Keratinocyte (primary cell): ENCODE measurements around the gene SETDB1. TPM values are rescaled to one million over a fixed set of nuclear protein-coding genes. Genes with fewer than 3 reads are reported as not detected.

Source experiments
- DNase-seq: peaks from one replicate; pipeline ENCODE4 v3.0.0-alpha.2; 2011; ENCODE audit warnings: low read depth, missing footprints, low spot score
- FAIRE-seq: peaks from 2 replicates; lab custom pipeline; 2011; peaks lifted over from hg19 to GRCh38; lab: Jason Lieb, UNC
- H2AFZ ChIP-seq: 2 replicates; pipeline ENCODE4 v1.6.0; 2012; ENCODE audit warnings: low read length, control low read depth, inconsistent platforms; ENCODE audit not compliant: control insufficient read depth
- H3K27ac ChIP-seq: 2 replicates; pipeline ENCODE4 v1.5.1; 2011; ENCODE audit warnings: low read length; ENCODE audit not compliant: control insufficient read depth, insufficient read depth
- H3K27me3 ChIP-seq: 3 replicates; pipeline ENCODE4 v1.6.0; 2011; ENCODE audit warnings: low read length; ENCODE audit not compliant: control insufficient read depth, insufficient read depth; ENCODE audit errors: extremely low read depth
- H3K36me3 ChIP-seq, 2 experiments: 2 replicates in 1 of 2; 3 replicates in 1 of 2; pipeline ENCODE4 v1.5.1; 2011; ENCODE audit warnings: low read length in 2 of 2, mild to moderate bottlenecking in 1 of 2; ENCODE audit not compliant: control insufficient read depth in 2 of 2, insufficient read depth in 2 of 2; ENCODE audit errors: extremely low read depth in 1 of 2
- H3K4me1 ChIP-seq: 3 replicates; pipeline ENCODE4 v1.5.1; 2011; ENCODE audit warnings: low read length; ENCODE audit not compliant: control insufficient read depth, insufficient read depth; ENCODE audit errors: extremely low read depth
- H3K4me2 ChIP-seq: 3 replicates; pipeline ENCODE4 v1.6.0; 2011; ENCODE audit warnings: low read depth, low read length; ENCODE audit not compliant: control insufficient read depth, insufficient read depth; ENCODE audit errors: extremely low read depth
- H3K4me3 ChIP-seq, 3 experiments: fragments of 200-600 bp in 1 of 3; sonication (generic) in 1 of 3; 2 replicates in 2 of 3; 3 replicates in 1 of 3; pipeline ENCODE4 v1.5.1; 2011 to 2016; ENCODE audit warnings: low read length in 3 of 3, mild to moderate bottlenecking in 3 of 3, control low read depth in 2 of 3, inconsistent platforms in 1 of 3, low read depth in 1 of 3, mixed read lengths in 1 of 3, mixed run types in 1 of 3, moderate library complexity in 1 of 3; ENCODE audit not compliant: control insufficient read depth in 2 of 3, insufficient read depth in 2 of 3; ENCODE audit errors: extremely low read depth in 1 of 3
- H3K79me2 ChIP-seq: 2 replicates; pipeline ENCODE4 v1.6.0; 2012; ENCODE audit warnings: low read length; ENCODE audit not compliant: control insufficient read depth, insufficient read depth
- H3K9ac ChIP-seq: 3 replicates; pipeline ENCODE4 v1.6.0; 2011; ENCODE audit warnings: low read length; ENCODE audit not compliant: control insufficient read depth, insufficient read depth; ENCODE audit errors: extremely low read depth
- H3K9me1 ChIP-seq: 3 replicates; pipeline ENCODE4 v1.6.0; 2011; ENCODE audit warnings: low read length; ENCODE audit not compliant: control insufficient read depth, insufficient read depth; ENCODE audit errors: extremely low read depth
- H3K9me3 ChIP-seq: 2 replicates; pipeline ENCODE4 v1.5.1; 2012; ENCODE audit warnings: low read depth, low read length; ENCODE audit not compliant: control insufficient read depth
- H4K20me1 ChIP-seq: 3 replicates; pipeline ENCODE4 v1.6.0; 2011; ENCODE audit warnings: low read length; ENCODE audit not compliant: control insufficient read depth, insufficient read depth; ENCODE audit errors: extremely low read depth
- CTCF ChIP-seq, 3 experiments: IDR thresholded peaks in 1 of 3; conservative IDR thresholded peaks in 1 of 3; optimal IDR thresholded peaks in 1 of 3; 2 replicates in 2 of 3; 3 replicates in 1 of 3; pipeline versions ENCODE3 to v1.5.1; 2011; ENCODE audit warnings: low read length in 3 of 3, mild to moderate bottlenecking in 3 of 3, moderate library complexity in 2 of 3, control low read depth in 1 of 3, inconsistent platforms in 1 of 3; ENCODE audit not compliant: insufficient read depth in 2 of 3; ENCODE audit errors: extremely low read depth in 1 of 3
- EZH2 ChIP-seq: IDR thresholded peaks from one replicate; pipeline ENCODE4 v1.6.1; 2012; ENCODE audit warnings: inconsistent platforms, mild to moderate bottlenecking, low read length, moderate library complexity
- dilution Hi-C: fragments of 300-500 bp; cut with MboI; formaldehyde crosslinking; loops from one replicate; pipeline ENCODE4 v1.7.0; 2020; ENCODE audit warnings: low sequenced_read_pairs; ENCODE audit not compliant: extremely low pct_ligation_motif_present
- polyA plus RNA-seq, 5 experiments: library from polyadenylated mRNA; depleted of rRNA in 3 of 5; stranded (reverse) in 3 of 5; stranded (forward) in 1 of 5; unstranded in 1 of 5; fragments of >200 nt; gene quantifications; 1 replicate in 1 of 5; 2 replicates in 3 of 5; 3 replicates in 1 of 5; pipeline versions ENCODE4 v1.2.1 to v1.2.3, GENCODE V29; 2011 to 2012; ENCODE audit warnings: missing spikeins in 2 of 5, low read depth in 1 of 5, low replicate concordance in 1 of 5

Gene SETDB1
- polyA plus RNA-seq, 1 donor (not counting 4 experiments of a cell fraction or from before 2014, with no cell fraction given) = 31.3 TPM

DNA sequence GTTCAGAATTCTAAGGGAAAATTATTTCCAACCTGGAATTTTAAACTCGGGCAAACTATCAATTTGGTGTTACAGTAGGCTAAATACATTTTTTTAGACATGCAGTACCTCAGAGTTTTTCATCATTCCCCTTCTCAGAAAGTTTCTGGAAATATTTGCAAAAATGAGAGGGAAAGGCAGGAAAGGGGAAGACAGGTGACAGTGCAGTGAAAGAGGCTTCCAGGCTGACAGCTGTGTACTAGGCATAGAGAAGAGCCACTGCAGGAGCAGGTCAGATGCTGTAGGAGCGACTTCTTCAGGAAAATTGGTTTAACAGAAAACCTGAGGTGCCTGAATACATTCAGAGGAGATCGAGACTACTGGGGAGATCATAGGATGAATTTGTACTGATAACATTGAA is 28.5 kb downstream of the SETDB1 start:
- dilution Hi-C loops = no loop called here
- no peak for FAIRE-seq
- no peak for TF ChIP-seq EZH2
- no peak overlapping the region for H3K4me2 ChIP-seq
- no peak overlapping the region for H3K4me3 ChIP-seq
- H3K27ac ChIP-seq = no peak overlapping the region
- no peak overlapping the region for H3K9ac ChIP-seq
- no peaks in the 10 kb centered on the region for H3K79me2 ChIP-seq
- H3K4me1 ChIP-seq = no peaks in the 10 kb centered on the region
- peaks cover 5 to 9% of the 10 kb centered on the region in 2 experiments for H3K36me3 ChIP-seq
- no peaks in the 10 kb centered on the region for H3K9me1 ChIP-seq
- H4K20me1 ChIP-seq = no peaks in the 10 kb centered on the region
- no peaks in the 10 kb centered on the region for H3K9me3 ChIP-seq
- H2AFZ ChIP-seq = no peak overlapping the region
- no peak for DNase-seq
- H3K27me3 ChIP-seq = no peaks in the 10 kb centered on the region

DNA sequence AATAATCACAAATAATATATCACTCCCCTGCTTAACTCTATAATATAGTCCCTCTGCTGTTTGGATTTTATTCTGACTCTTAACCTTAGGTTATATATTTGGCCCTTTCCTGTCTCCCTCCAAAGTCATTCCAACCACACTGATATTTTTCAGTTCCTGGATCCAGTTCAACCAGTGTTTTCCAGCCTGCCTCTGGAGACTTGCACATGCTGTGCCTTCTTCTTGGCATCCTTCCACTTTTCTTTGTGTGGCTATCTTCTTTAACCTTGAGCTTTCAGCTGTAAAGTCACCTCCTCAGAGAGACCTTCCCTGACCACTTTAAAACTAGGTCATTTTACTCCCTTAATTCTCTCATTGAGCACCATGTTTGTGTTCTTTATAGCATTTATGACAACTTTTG is 29.1 kb downstream of the SETDB1 start:
- no peaks in the 10 kb centered on the region for H3K79me2 ChIP-seq
- DNase-seq = no peak
- dilution Hi-C loops = no loop called here
- no peak overlapping the region for H3K4me2 ChIP-seq
- H3K4me1 ChIP-seq = no peaks in the 10 kb centered on the region
- no peak overlapping the region for H3K27ac ChIP-seq
- no peak for FAIRE-seq
- H3K9me1 ChIP-seq = no peaks in the 10 kb centered on the region
- peaks cover 5 to 9% of the 10 kb centered on the region in 2 experiments for H3K36me3 ChIP-seq
- H3K27me3 ChIP-seq = no peaks in the 10 kb centered on the region
- no peak overlapping the region for H2AFZ ChIP-seq
- TF ChIP-seq CTCF (optimal IDR thresholded peaks at IDR 0.05 in 1 of 3, IDR thresholded peaks at IDR 0.05 in 1 of 3, conservative IDR thresholded peaks at IDR 0.05 in 1 of 3; ENCODE audit: extremely low read depth in 1 of 3, insufficient read depth in 2 of 3, low read length in 3 of 3) = no peak
- no peak overlapping the region for H3K4me3 ChIP-seq
- no peaks in the 10 kb centered on the region for H3K9me3 ChIP-seq
- H4K20me1 ChIP-seq = no peaks in the 10 kb centered on the region
- H3K9ac ChIP-seq = no peak overlapping the region

DNA sequence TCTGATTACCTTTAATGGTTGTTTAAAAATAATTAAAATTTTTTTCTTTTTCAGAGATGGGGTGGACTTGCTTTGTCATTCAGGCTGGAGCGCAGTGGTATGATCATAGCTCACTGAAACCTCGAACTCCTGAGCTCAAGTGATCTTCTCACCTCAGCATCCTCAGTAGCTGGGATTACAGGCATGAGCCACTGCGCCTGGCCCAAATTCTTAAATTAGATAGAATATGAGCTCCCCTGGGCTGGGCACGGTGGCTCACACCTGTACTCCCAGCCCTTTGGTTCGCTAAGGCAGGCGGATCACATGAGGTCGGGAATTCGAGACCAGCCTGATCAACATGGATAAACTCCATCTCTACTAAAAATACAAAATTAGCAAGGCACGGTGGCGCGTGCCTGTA is 31.5 kb downstream of the SETDB1 start:
- Histone ChIP-seq H3K9me1 (no peaks in the 10 kb centered on the region), H3K9ac (no peak overlapping the region), H3K27me3 (no peaks in the 10 kb centered on the region), H4K20me1 (no peaks in the 10 kb centered on the region), H3K9me3 (no peaks in the 10 kb centered on the region), H3K79me2 (no peaks in the 10 kb centered on the region), H3K4me3 (no peak overlapping the region), H3K4me2 (no peak overlapping the region), H3K4me1 (no peaks in the 10 kb centered on the region), H3K27ac (no peak overlapping the region), H2AFZ (no peak overlapping the region), H3K36me3 (peaks cover 12 to 14% of the 10 kb centered on the region in 2 experiments)
- TF ChIP-seq CTCF (optimal IDR thresholded peaks at IDR 0.05 in 1 of 3, IDR thresholded peaks at IDR 0.05 in 1 of 3, conservative IDR thresholded peaks at IDR 0.05 in 1 of 3; ENCODE audit: extremely low read depth in 1 of 3, insufficient read depth in 2 of 3, low read length in 3 of 3) (no peak), EZH2 (no peak)
- DNase-seq (no peak), FAIRE-seq (no peak)
- dilution Hi-C loops = no loop called here
